Heart right ventricle (tissue), 16 donors: ENCODE results near the gene ARHGEF10L. TPM values are rescaled to one million over a fixed set of nuclear protein-coding genes. Genes with fewer than 3 reads are reported as not detected.
A peak's percentile ranks its signal among the peaks of the same experiment; 100 is the strongest.

ENCODE experiments used
- ATAC-seq, 8 donors: fragments of 200-7000 bp; cut with Tn5 transposase; one replicate each; pipeline ENCODE4 v1.9.1; 2020; ENCODE audit warnings: mild to moderate bottlenecking in 8 of 8, moderate library complexity in 8 of 8, moderate number of reproducible peaks in 1 of 8
- DNase-seq, 2 donors: peaks; one replicate each; pipeline ENCODE4 v3.0.0-alpha.2; 2020
- H3K27ac ChIP-seq, 10 donors: fragments of 200-600 bp; sonication (generic) in 2 of 10; one replicate each; pipeline versions ENCODE4 v1.5.0 to v1.8.0; 2020 to 2022; ENCODE audit warnings: mild to moderate bottlenecking in 3 of 10
- H3K27me3 ChIP-seq, 7 donors: fragments of 200-600 bp; one replicate each; pipeline ENCODE4 v1.8.0; 2021 to 2022; ENCODE audit warnings: mild to moderate bottlenecking in 2 of 7
- H3K36me3 ChIP-seq, 9 donors: fragments of 200-600 bp; sonication (generic) in 1 of 9; one replicate each; pipeline versions ENCODE4 v1.5.0 to v1.8.0; 2020 to 2022; ENCODE audit warnings: mild to moderate bottlenecking in 2 of 9
- H3K4me1 ChIP-seq, 9 donors: fragments of 200-600 bp; sonication (generic) in 1 of 9; one replicate each; pipeline versions ENCODE4 v1.5.0 to v1.8.0; 2020 to 2022; ENCODE audit warnings: mild to moderate bottlenecking in 4 of 9
- H3K4me3 ChIP-seq, 10 donors: fragments of 200-600 bp; sonication (generic) in 2 of 10; one replicate each; pipeline versions ENCODE4 v1.5.0 to v1.8.0; 2020 to 2022; ENCODE audit warnings: mild to moderate bottlenecking in 7 of 10, moderate library complexity in 2 of 10
- H3K9me3 ChIP-seq, 11 donors: fragments of 200-600 bp in 10 of 11; sonication (generic) in 2 of 11; one replicate each; pipeline versions ENCODE4 v1.5.0 to v1.8.0; 2013 to 2022; ENCODE audit warnings: mild to moderate bottlenecking in 2 of 11, control low read depth in 1 of 11, moderate library complexity in 1 of 11
- CTCF ChIP-seq, 9 donors: fragments of 200-600 bp; sonication (generic) in 2 of 9; IDR thresholded peaks; one replicate each; pipeline versions ENCODE4 v1.5.0 to v1.8.0; 2021 to 2022; ENCODE audit warnings: antibody characterized with exemption in 9 of 9, mild to moderate bottlenecking in 5 of 9, moderate library complexity in 1 of 9
- WGBS, 2 donors: extraction: QIAGEN DNeasy Blood & Tissue Kit; methylation state at CpG; one replicate each; pipeline ENCODE4 v1.1.7; 2013; ENCODE audit warnings: inconsistent platforms in 1 of 2; 5-methylcytosine and 5-hydroxymethylcytosine counted together
- intact Hi-C, 10 donors: fragments of 100-400 bp; cut with DNase I; formaldehyde crosslinking; loops; one replicate each; pipeline versions ENCODE4 v1.11.1 to v1.14.2; 2022
- polyA plus RNA-seq, 2 donors: library from polyadenylated mRNA; stranded (reverse); fragments of 200-250 nt; gene quantifications; one replicate each; pipeline ENCODE4 v1.2.3, GENCODE V29; 2013
- total RNA-seq, 10 donors: library from RNA; stranded (reverse); fragmentation: NEBNext Ultra II Directional in 3 of 10; extraction: Animal tissue kit (Norgen Biotek cat#: 25700) in 3 of 10; gene quantifications; one replicate each; pipeline versions ENCODE4 v1.2.1 to v1.2.4, GENCODE V29; 2021 to 2023
- donor health status: Arrhythmogenic right ventricular cardiomyopathy.
- donor health status: ischemic (EF 13 %, LVEDD 7.1; RV severe dilation, severe dysfunction).
- donor health status: healthy with polysubstance abuse.
- donor health status: DM: no; HTN: yes; CAD: no.
- donor health status: DM: no; HTN: no; CAD: no.
- donor health status: ischemic (EF 25% LVEDD 6.9; RV normal size, moderate dysfunction).
- donor health status: ischemic (EF 25% LVEDD 5.7; RV mildly dilated, moderate dysfunction).
- donor health status: healthy.
- donor health status: DM: yes; HTN: yes; CAD: no.
- donor health status: Ischemic cardiomyopathy.
- donor health status: ischemic (EF 35%, LVEDD 5.7; RV mildly dilated, moderate dysfunction).
- donor health status: nonischemic (EF 11% LVEDD 7.7; RV severe dilation, severe dysfunction).
- donor health status: DM: yes; HTN: yes; CAD: no.
- donor health status: PGD.
- donor health status: ischemic (EF 29% LVEDD 5.4; RV normal size, mild dysfunction).
- donor health status: nonischemic (EF 23%, LVEDD 6.1; RV moderate dilation, normal function).

Gene ARHGEF10L
- total and polyA plus RNA-seq, 12 donors: 45.4 to 68.4 (median 50.6) TPM

DNA sequence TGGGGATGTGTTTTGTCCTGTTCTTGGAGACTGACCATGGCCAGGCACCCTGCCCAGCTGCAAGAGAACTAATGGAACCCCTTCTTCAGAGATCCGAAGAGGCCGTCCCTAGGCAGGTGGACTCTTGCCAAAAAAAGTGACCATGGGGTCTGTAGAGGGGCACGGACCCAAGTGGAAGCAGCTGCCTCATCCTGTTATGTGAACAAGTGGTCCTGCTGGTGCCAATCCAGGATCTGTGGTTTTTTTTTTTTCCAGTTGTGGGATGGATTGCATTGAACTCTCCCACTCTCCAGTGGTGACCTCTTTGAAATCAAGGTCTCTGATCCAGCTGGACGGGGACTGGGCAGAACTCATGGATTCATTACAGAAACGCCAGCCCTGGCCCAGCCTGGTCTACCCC is 71.2 kb downstream of the ARHGEF10L start:
- no peaks in the 10 kb centered on the region for H3K9me3 ChIP-seq
- intact Hi-C loops: no loop called here
- no peak overlapping the region for H3K4me3 ChIP-seq
- H3K27me3 ChIP-seq: no peaks in the 10 kb centered on the region
- no peak overlapping the region for H3K27ac ChIP-seq
- no peak for TF ChIP-seq CTCF (IDR thresholded peaks at IDR 0.05)
- DNase-seq (no peak), ATAC-seq (no peak)
- H3K4me1 ChIP-seq: peaks cover 4 to 28% (median 11%) of the 10 kb centered on the region in 9 donors
- WGBS, 2 donors: 77 to 88% methylated on average over 5 of the region's 5 CpGs
- H3K36me3 ChIP-seq: peaks cover 0 to 50% (median 0%) of the 10 kb centered on the region in 9 donors

- Histone ChIP-seq H3K4me1 (peaks cover 0 to 28% (median 0%) of the 10 kb centered on the region in 9 donors), H3K27ac (no peak overlapping the region), H3K4me3 (no peak overlapping the region), H3K27me3 (no peaks in the 10 kb centered on the region), H3K9me3 (no peaks in the 10 kb centered on the region), H3K36me3 (peaks cover 0 to 60% (median 0%) of the 10 kb centered on the region in 9 donors)
- ATAC-seq: no peak
- DNase-seq: no peak
- intact Hi-C loops: no loop called here
- 80 to 82% methylated on average over 1 of the region's 1 CpG for WGBS, 2 donors
- TF ChIP-seq CTCF (IDR thresholded peaks at IDR 0.05): no peak
Observed at GRCh38 chr1:17611991-17612390, 72.5 kb downstream of the ARHGEF10L start.

GRCh38 chr1:17612831-17613230 is 73.3 kb downstream of the ARHGEF10L start:
- Histone ChIP-seq H3K27ac (no peak overlapping the region), H3K36me3 (peaks cover 0 to 53% (median 0%) of the 10 kb centered on the region in 9 donors), H3K4me3 (no peak overlapping the region), H3K27me3 (no peaks in the 10 kb centered on the region), H3K9me3 (no peaks in the 10 kb centered on the region), H3K4me1 (peaks cover 2 to 35% (median 7%) of the 10 kb centered on the region in 9 donors)
- TF ChIP-seq CTCF (IDR thresholded peaks at IDR 0.05): no peak
- 89 to 90% methylated on average over 10 of the region's 10 CpGs for WGBS, 2 donors
- no peak for ATAC-seq
- DNase-seq: no peak
- intact Hi-C loops: no loop called here

- no peak for TF ChIP-seq CTCF (IDR thresholded peaks at IDR 0.05)
- ATAC-seq: no peak
- H3K36me3 ChIP-seq: peaks cover 0 to 45% (median 0%) of the 10 kb centered on the region in 9 donors
- no peak overlapping the region for H3K4me3 ChIP-seq
- no peak for DNase-seq
- H3K27ac ChIP-seq: peak overlapping the region in 2 of 10 donors; percentile 19 to 73
- no peaks in the 10 kb centered on the region for H3K27me3 ChIP-seq
- WGBS, 2 donors: 80 to 85% methylated on average over 4 of the region's 4 CpGs
- no peaks in the 10 kb centered on the region for H3K9me3 ChIP-seq
- intact Hi-C loops: no loop called here
- peaks cover 4 to 41% (median 15%) of the 10 kb centered on the region in 9 donors for H3K4me1 ChIP-seq
Observed at GRCh38 chr1:17614586-17614985, 75.1 kb downstream of the ARHGEF10L start.
